ENCODE results near the gene TOM1L2.

The TOM1L2 gene

GRCh38 chr17:17868641-17869522 is 103.3 kb downstream of the TOM1L2 start:
- no peak for DNase-seq

GRCh38 chr17:17866897-17867296 is 105.3 kb downstream of the TOM1L2 start:
- DNase-seq = no peak

GRCh38 chr17:17866425-17866824 is 105.8 kb downstream of the TOM1L2 start:
- no peak for DNase-seq

GRCh38 chr17:17865035-17865434 is 107.2 kb downstream of the TOM1L2 start:
- no peak for DNase-seq

GRCh38 chr17:17860766-17861107 is 111.5 kb downstream of the TOM1L2 start:
- no peak for DNase-seq

GRCh38 chr17:17859909-17860765 is 112.1 kb downstream of the TOM1L2 start:
- peak; percentile 40 for DNase-seq

- no peak for DNase-seq
Observed at GRCh38 chr17:17857496-17857895, 114.7 kb downstream of the TOM1L2 start.

- DNase-seq = no peak
Observed at GRCh38 chr17:17856386-17856785, 115.8 kb downstream of the TOM1L2 start.

- no peak for DNase-seq
Observed at GRCh38 chr17:17855976-17856375, 116.2 kb downstream of the TOM1L2 start.

DNA sequence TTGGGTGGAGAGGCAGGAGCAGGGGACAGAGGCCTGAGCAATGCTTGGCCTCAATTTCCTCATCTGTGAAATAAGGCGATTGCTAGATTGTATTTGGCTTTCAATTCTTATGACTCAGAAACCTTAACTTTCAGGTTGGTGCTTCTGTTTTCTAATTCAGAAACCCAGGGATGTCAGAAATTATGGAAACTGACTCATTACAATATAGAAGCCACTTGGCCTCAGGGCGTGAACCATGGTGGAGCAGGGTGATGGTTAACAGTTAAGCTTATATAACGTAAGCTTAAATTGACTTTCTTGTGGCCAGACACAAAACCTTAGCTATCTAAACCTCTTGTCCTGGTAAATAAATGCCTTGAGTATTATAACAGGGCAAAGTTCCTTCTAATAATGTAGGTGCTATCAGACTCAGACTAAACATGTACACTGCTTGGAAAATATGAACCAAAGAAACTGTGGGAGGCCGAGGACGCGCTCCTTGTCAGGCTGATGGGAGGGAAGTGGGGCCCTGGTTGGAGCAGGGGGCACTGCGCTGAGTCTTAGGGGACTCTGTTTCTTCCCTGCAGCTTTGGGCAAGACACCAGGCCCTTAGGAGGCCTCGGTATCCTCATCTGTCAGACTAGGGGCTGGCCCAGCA is 118.3 kb downstream of the TOM1L2 start:
- DNase-seq = no peak

DNA sequence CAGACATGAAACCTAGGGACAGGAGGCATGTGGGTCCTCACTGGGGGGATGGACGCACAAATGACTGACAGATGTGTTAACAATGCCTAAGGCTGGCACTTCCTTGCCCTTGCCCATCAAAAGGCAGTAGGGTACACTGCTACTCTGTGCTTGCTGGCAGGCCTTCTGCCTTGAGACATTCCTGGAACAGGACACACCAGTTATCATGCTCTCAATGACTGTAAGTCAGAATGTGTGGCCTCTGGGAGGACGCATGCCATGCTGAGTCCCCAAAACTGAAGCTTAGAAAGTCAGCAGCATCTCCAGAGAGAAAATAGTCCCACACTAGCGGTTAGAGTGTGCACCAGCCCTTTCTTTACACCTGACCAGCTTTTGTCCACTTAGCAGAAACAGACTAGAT is 119.3 kb downstream of the TOM1L2 start:
- DNase-seq = no peak

- no peak for DNase-seq
Observed at GRCh38 chr17:17851103-17852002, 120.8 kb downstream of the TOM1L2 start.

DNA sequence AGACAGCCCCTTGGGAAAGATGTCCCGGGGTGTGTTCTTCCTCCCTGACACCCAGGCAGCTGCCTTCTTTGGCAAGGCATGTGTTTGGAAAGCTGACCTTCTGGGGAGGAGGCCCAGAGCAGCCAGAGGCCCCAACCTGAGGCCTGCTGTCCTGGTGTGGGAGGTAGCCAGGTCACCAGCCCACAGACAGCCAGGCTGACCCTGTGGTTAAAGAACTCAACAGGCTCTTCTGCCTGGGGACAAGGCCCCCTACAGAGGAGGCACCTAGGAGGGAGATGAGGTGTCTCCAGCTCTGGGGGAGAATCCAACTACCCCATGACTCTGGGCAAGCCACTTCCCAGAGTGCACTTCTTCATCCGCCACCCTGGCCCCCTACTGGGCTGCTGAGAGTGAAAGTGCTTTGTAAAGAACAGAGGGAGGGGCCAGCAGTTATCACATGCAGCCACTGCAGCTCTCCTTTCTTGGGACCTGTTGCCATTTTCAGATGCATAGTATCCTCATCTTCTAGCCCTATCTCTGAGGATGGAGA is 122.3 kb downstream of the TOM1L2 start:
- peak; percentile 31 for DNase-seq

DNA sequence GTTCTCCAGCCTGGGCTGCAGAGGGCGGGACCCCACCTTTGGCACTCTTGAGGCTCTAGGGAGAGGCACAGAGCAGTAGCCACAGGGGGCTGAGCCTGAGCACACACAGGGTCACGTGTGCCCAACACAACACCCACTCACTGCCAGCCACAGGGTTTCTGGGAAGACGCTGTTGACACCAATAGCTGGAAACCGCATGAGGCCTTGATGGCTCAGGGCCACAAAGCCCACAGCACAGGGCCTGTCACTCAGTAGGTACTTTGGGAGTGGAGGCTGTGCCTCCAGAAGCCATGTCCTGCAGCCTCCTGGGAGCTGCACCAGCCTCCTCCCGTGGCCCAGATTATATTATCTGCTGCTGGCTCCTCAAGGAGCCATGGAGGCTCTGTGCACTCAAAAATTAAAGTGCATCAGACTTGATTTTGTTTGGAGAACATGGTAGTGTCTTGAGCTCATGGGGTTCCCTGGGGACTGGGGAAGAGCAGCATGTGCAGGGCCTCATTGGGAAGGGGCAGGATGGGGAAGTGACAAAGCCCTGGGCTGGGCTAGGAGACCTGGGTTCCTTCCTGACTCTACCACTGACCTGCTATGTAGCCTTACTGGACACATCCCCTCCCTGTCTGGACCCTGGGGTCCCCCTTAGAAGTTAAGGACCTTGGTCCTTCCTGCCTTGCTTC is 122.9 kb downstream of the TOM1L2 start:
- no peak for DNase-seq

- no peak for DNase-seq
Observed at GRCh38 chr17:17848311-17849082, 123.7 kb downstream of the TOM1L2 start.

DNA sequence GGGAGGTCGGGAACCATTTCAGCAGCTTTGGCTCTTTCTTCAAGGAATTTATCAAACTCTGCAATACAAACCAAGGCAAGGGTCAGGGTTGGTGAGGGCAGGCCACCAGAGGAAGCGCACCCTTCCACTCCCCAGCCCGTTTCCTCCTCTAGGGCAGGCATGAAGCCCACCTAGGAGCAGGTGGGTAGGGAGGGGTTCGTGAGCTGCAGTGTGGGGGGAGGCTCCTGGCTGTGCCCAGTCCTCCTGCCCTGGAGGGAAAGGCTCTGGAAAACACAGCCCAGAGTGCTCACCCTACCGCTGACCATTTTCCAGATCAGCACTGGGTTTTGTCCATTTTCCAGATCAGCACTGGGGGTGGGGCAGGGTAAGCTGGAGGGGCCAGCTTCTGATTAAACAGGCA is 124.5 kb downstream of the TOM1L2 start:
- DNase-seq = no peak

DNA sequence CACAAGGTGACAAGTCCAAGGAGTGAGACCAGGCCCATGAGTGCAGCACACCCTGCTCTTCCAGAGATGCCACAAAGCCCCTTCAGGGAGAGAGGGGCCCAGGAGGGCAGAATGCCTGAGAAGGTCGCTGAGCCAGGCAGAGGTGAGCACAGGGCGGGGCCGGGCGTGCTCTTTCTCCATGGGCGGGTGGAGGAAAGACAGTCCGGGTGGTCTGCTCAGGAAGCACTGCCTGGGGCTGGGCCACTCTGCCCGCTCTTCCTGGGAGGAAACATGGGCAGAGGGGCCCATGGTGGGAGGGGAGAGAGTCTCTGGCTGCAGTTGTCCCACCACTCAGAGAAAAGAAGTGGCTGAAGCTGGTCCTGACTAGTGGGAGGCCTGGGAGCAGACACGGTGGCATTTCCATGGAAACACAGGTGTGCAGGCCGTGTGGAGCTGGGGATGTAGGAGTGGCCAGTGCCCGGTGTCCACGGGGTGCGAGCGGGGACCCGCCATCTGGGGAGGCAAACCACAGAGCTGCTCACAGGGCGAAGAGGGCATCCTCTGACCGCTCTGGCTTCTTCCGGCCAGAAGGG is 125.0 kb downstream of the TOM1L2 start:
- DNase-seq = no peak

DNA sequence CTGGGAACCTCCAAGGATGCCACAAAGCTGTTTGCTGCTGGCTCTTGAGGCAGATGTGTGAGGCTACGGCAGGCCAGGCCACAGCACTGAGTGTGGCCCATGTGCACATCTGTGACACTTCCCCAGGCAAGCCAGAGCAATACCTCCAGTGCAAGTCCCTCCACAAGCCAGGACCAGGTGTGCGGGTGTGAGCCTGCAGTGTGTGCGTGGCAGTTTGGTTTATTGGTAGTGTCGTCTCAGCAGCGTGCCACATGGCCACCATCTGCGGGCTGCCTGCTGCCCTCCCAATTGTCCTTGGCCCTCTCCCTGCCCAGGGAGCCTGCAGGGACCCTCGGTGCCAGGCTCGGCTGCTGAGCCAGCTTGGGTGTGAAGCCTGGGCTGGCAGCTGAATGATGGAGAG is 125.6 kb downstream of the TOM1L2 start:
- DNase-seq = no peak

GRCh38 chr17:17846003-17846402 is 126.2 kb downstream of the TOM1L2 start:
- no peak for DNase-seq

GRCh38 chr17:17845046-17845775 is 127.0 kb downstream of the TOM1L2 start:
- no peak for DNase-seq
